DND-41 (cell line): Measurements from ENCODE around the gene DPT.

Source experiments
- ATAC-seq: fragments of 200-7000 bp; cut with Tn5 transposase; 3 replicates; pipeline ENCODE4 v1.9.1; 2021; ENCODE audit warnings: low read depth; ENCODE audit not compliant: insufficient read depth
- DNase-seq: peaks from one replicate; pipeline ENCODE4 v3.0.0-alpha.2; 2020
- H2AFZ ChIP-seq: 2 replicates; pipeline ENCODE4 v1.6.0; 2012; ENCODE audit warnings: low read depth, low read length
- H3K27ac ChIP-seq: 2 replicates; pipeline ENCODE4 v1.5.1; 2012; ENCODE audit warnings: low read length, inconsistent platforms
- H3K27me3 ChIP-seq: fragments of 200-600 bp; sonication (generic); 2 replicates; pipeline ENCODE4 v1.6.0; 2012; ENCODE audit warnings: low read length, mild to moderate bottlenecking, inconsistent platforms; ENCODE audit not compliant: insufficient read depth, poor library complexity
- H3K36me3 ChIP-seq: 2 replicates; pipeline ENCODE4 v1.5.1; 2012; ENCODE audit warnings: low read length, inconsistent platforms; ENCODE audit not compliant: insufficient read depth
- H3K4me1 ChIP-seq: 2 replicates; pipeline ENCODE4 v1.5.1; 2012; ENCODE audit warnings: mild to moderate bottlenecking, low read length; ENCODE audit not compliant: insufficient read depth
- H3K4me2 ChIP-seq: 2 replicates; pipeline ENCODE4 v1.6.0; 2012; ENCODE audit warnings: mild to moderate bottlenecking, moderate library complexity, low read length, inconsistent platforms; ENCODE audit not compliant: insufficient read depth
- H3K4me3 ChIP-seq, 2 experiments: fragments of 200-600 bp in 1 of 2; shearing (Covaris generic) in 1 of 2; 2 replicates each; pipeline ENCODE4 v1.5.1; 2012 to 2016; ENCODE audit warnings: inconsistent platforms in 2 of 2, low read length in 2 of 2, mild to moderate bottlenecking in 2 of 2, low read depth in 1 of 2, moderate library complexity in 1 of 2
- H3K79me2 ChIP-seq: 2 replicates; pipeline ENCODE4 v1.6.0; 2012; ENCODE audit warnings: low read length, inconsistent platforms; ENCODE audit not compliant: insufficient read depth
- H3K9ac ChIP-seq: 2 replicates; pipeline ENCODE4 v1.6.0; 2012; ENCODE audit warnings: low read depth, mild to moderate bottlenecking, inconsistent platforms, low read length, moderate library complexity
- H3K9me3 ChIP-seq: 2 replicates; pipeline ENCODE4 v1.5.1; 2012; ENCODE audit warnings: low read length, moderate library complexity, mild to moderate bottlenecking, inconsistent platforms; ENCODE audit not compliant: insufficient read depth, severe bottlenecking
- H4K20me1 ChIP-seq: 2 replicates; pipeline ENCODE4 v1.6.0; 2012; ENCODE audit warnings: low read length; ENCODE audit not compliant: insufficient read depth
- CTCF ChIP-seq: IDR thresholded peaks from 2 replicates; pipeline ENCODE4 v1.5.1; 2012; ENCODE audit warnings: borderline replicate concordance, low read length, moderate library complexity, mild to moderate bottlenecking; ENCODE audit not compliant: poor library complexity, severe bottlenecking; ENCODE audit errors: extremely low read depth
- EZH2 ChIP-seq: IDR thresholded peaks from 3 replicates; pipeline ENCODE4 v1.6.1; 2012; ENCODE audit warnings: borderline replicate concordance, low read depth, mild to moderate bottlenecking, moderate library complexity, low read length, inconsistent platforms; ENCODE audit not compliant: severe bottlenecking

Gene DPT

GRCh38 chr1:168728473-168729404 is at the start of gene DPT:
DPT (minus strand) TSS chr1:168729206; CDS start chr1:168729174, 32 bp downstream.
- H3K36me3 ChIP-seq, result no peaks in the 10 kb centered on the region
- H3K4me1 ChIP-seq, result no peaks in the 10 kb centered on the region
- H3K4me2 ChIP-seq, result no peak within 1 kb of the TSS
- H3K9ac ChIP-seq, result no peak within 1 kb of the TSS
- H3K4me3 ChIP-seq, result no peak within 1 kb of the TSS
- no peaks in the 10 kb centered on the region for H3K79me2 ChIP-seq
- TF ChIP-seq EZH2, result no peak
- no peak for DNase-seq
- ATAC-seq, result no peak
- no peak within 1 kb of the TSS for H3K27ac ChIP-seq
- H3K9me3 ChIP-seq, result no peaks in the 10 kb centered on the region
- H2AFZ ChIP-seq, result no peak within 1 kb of the TSS
- no peaks in the 10 kb centered on the region for H3K27me3 ChIP-seq
- H4K20me1 ChIP-seq, result no peaks in the 10 kb centered on the region

GRCh38 chr1:168775366-168775765 is 46.4 kb upstream of the DPT start:
- H3K79me2 ChIP-seq, result no peaks in the 10 kb centered on the region
- H3K4me3 ChIP-seq, result no peak overlapping the region
- H4K20me1 ChIP-seq, result no peaks in the 10 kb centered on the region
- ATAC-seq (no peak), DNase-seq (no peak)
- no peak for TF ChIP-seq EZH2
- no peak for TF ChIP-seq CTCF
- no peak overlapping the region for H3K9ac ChIP-seq
- no peak overlapping the region for H3K4me2 ChIP-seq
- H3K36me3 ChIP-seq, result no peaks in the 10 kb centered on the region
- no peaks in the 10 kb centered on the region for H3K9me3 ChIP-seq
- H3K27me3 ChIP-seq, result no peaks in the 10 kb centered on the region
- H3K27ac ChIP-seq, result no peak overlapping the region
- H3K4me1 ChIP-seq, result no peaks in the 10 kb centered on the region
- no peak overlapping the region for H2AFZ ChIP-seq

- Histone ChIP-seq H3K36me3 (no peaks in the 10 kb centered on the region), H3K4me3 (no peak overlapping the region), H3K79me2 (no peaks in the 10 kb centered on the region), H3K27me3 (no peaks in the 10 kb centered on the region), H2AFZ (no peak overlapping the region), H3K4me1 (no peaks in the 10 kb centered on the region), H3K9me3 (no peaks in the 10 kb centered on the region), H3K4me2 (no peak overlapping the region), H4K20me1 (no peaks in the 10 kb centered on the region), H3K9ac (no peak overlapping the region), H3K27ac (no peak overlapping the region)
- no peak for TF ChIP-seq EZH2
- no peak for TF ChIP-seq CTCF
- no peak for DNase-seq
- ATAC-seq, result no peak
Measured at GRCh38 chr1:168774241-168774640, 45.2 kb upstream of the DPT start.

GRCh38 chr1:168772428-168773060 is 43.5 kb upstream of the DPT start:
- Histone ChIP-seq H3K9ac (no peak overlapping the region), H4K20me1 (no peaks in the 10 kb centered on the region), H3K79me2 (no peaks in the 10 kb centered on the region), H3K4me1 (no peaks in the 10 kb centered on the region), H2AFZ (no peak overlapping the region), H3K27ac (no peak overlapping the region), H3K27me3 (no peaks in the 10 kb centered on the region), H3K9me3 (no peaks in the 10 kb centered on the region), H3K4me2 (no peak overlapping the region), H3K4me3 (no peak overlapping the region), H3K36me3 (no peaks in the 10 kb centered on the region)
- no peak for ATAC-seq
- TF ChIP-seq EZH2 (no peak), CTCF (no peak)
- no peak for DNase-seq
